ENCODE measurements around the gene ARL8B.

DNA sequence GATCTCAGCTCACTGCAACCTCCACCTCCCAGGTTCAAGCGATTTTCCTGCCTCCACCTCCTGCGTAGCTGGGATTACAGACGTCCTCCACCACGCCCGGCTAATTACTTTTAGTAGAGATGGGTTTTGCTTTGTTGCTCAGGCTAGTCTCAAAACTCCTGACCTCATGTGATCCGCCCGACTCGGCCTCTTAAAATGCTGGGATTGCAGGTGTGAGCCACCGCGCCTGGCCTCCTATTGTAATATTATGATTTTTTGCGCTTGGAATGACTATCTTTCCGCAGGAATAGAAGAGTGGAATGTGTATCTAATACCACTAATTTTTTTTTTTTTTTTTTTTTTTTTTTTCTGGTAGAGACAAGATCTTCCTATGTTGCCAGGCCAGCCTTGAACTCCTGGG is 1.8 kb downstream of the ARL8B start:
- no peak for TF ChIP-seq RAD21 (IDR thresholded peaks at IDR 0.05; ENCODE audit: low read length)
- no peak for TF ChIP-seq POLR2AphosphoS5 (IDR thresholded peaks at IDR 0.05; ENCODE audit: low read depth, low read length)
- TF ChIP-seq, protein P1, sequence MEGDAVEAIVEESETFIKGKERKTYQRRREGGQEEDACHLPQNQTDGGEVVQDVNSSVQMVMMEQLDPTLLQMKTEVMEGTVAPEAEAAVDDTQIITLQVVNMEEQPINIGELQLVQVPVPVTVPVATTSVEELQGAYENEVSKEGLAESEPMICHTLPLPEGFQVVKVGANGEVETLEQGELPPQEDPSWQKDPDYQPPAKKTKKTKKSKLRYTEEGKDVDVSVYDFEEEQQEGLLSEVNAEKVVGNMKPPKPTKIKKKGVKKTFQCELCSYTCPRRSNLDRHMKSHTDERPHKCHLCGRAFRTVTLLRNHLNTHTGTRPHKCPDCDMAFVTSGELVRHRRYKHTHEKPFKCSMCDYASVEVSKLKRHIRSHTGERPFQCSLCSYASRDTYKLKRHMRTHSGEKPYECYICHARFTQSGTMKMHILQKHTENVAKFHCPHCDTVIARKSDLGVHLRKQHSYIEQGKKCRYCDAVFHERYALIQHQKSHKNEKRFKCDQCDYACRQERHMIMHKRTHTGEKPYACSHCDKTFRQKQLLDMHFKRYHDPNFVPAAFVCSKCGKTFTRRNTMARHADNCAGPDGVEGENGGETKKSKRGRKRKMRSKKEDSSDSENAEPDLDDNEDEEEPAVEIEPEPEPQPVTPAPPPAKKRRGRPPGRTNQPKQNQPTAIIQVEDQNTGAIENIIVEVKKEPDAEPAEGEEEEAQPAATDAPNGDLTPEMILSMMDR (IDR thresholded peaks at IDR 0.05), result no peak
- TF ChIP-seq GATA2 (CRISPR knock-in tag; IDR thresholded peaks at IDR 0.05), result no peak
- no peak for TF ChIP-seq TAF1 (IDR thresholded peaks at IDR 0.05; ENCODE audit: borderline replicate concordance, low read depth, low read length)
- no peak for TF ChIP-seq RXRA (IDR thresholded peaks at IDR 0.05; ENCODE audit: borderline replicate concordance, low read depth)
- no peak for TF ChIP-seq EP300 (IDR thresholded peaks at IDR 0.05; ENCODE audit: borderline replicate concordance in 1 of 2, low read depth in 1 of 2, low read length in 1 of 2)
- TF ChIP-seq RFX5 (IDR thresholded peaks at IDR 0.05; ENCODE audit: low read length), result no peak
